Erythroblast (primary cell): ENCODE results near the gene ACBD7.

Experiments
- GATA1 ChIP-seq: IDR thresholded peaks from 2 replicates; pipeline ENCODE4 v1.6.1; 2011; ENCODE audit warnings: low read depth, mild to moderate bottlenecking, control low read depth, low read length, moderate library complexity
- POLR2A ChIP-seq: IDR thresholded peaks from 2 replicates; pipeline ENCODE4 v1.6.1; 2011; ENCODE audit warnings: mild to moderate bottlenecking, low read length

DNA sequence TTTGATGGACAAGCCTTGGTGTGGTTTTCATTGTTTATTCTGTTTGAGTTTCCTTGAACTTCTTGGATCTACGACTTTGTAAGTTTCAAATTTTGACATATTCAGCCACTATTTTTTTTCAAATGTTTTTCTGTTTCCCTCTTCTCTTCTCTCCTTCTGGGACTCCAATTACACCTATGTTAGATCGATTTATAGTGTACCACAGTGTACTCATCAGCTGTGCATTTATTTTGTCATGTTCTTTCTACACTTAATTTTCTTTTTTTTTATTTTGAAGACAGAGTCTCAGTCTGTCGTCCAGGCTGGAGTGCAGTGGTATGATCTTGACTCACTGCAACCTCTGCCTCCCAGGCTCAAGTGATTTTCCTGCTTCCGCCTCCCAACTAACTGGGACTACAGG lies 28.7 kb downstream of the ACBD7 start:
- TF ChIP-seq POLR2A, result no peak
- no peak for TF ChIP-seq GATA1
